HG03558 (cell line): ENCODE measurements around the gene MFAP4.
"Not testable (repeated sequence)": the region's sequence is repeated elsewhere in the genome, so short reads cannot be mapped to it uniquely, and the experiment has no call there.

Experiments used
- ATAC-seq: cut with Tn5 transposase; IDR thresholded peaks from one replicate; pipeline ENCODE4 v1.9.1; 2021; ENCODE audit warnings: moderate number of reproducible peaks; ENCODE audit not compliant: unreplicated experiment; ENCODE audit errors: extremely low read depth

The MFAP4 gene

GRCh38 chr17:19359856-19360255, 27.1 kb downstream of the MFAP4 start:
- ATAC-seq: no peak

GRCh38 chr17:19359151-19359550, 27.8 kb downstream of the MFAP4 start:
- no peak for ATAC-seq

- no peak for ATAC-seq
Measured at GRCh38 chr17:19357761-19358160, 29.2 kb downstream of the MFAP4 start.

GRCh38 chr17:19357351-19357750, 29.6 kb downstream of the MFAP4 start:
- ATAC-seq: no peak

GRCh38 chr17:19354748-19355147, 32.2 kb downstream of the MFAP4 start:
- ATAC-seq: no peak

GRCh38 chr17:19353401-19353800, 33.6 kb downstream of the MFAP4 start:
- not testable (repeated sequence) for ATAC-seq

- ATAC-seq: no peak
Measured at GRCh38 chr17:19348806-19349205, 38.2 kb downstream of the MFAP4 start.

GRCh38 chr17:19348081-19348650, 38.8 kb downstream of the MFAP4 start:
- no peak for ATAC-seq

- no peak for ATAC-seq
Measured at GRCh38 chr17:19347323-19348080, 39.5 kb downstream of the MFAP4 start.

- ATAC-seq: no peak
Measured at GRCh38 chr17:19346351-19347255, 40.4 kb downstream of the MFAP4 start.

- ATAC-seq: no peak
Measured at GRCh38 chr17:19345486-19346350, 41.3 kb downstream of the MFAP4 start.

GRCh38 chr17:19345067-19345460, 41.9 kb downstream of the MFAP4 start:
- ATAC-seq: no peak

GRCh38 chr17:19344311-19345066, 42.5 kb downstream of the MFAP4 start:
- ATAC-seq: no peak

GRCh38 chr17:19343671-19344151, 43.3 kb downstream of the MFAP4 start:
- ATAC-seq: no peak

- ATAC-seq: no peak
Measured at GRCh38 chr17:19343256-19343630, 43.7 kb downstream of the MFAP4 start.

- no peak for ATAC-seq
Measured at GRCh38 chr17:19342611-19343255, 44.3 kb downstream of the MFAP4 start.

GRCh38 chr17:19341641-19342610, 45.1 kb downstream of the MFAP4 start:
- ATAC-seq: no peak

GRCh38 chr17:19341211-19341631, 45.8 kb downstream of the MFAP4 start:
- no peak for ATAC-seq
